Tibial artery (tissue), 4 donors: ENCODE data around the gene NCSTN.

ENCODE experiments used
- DNase-seq, 2 donors: peaks; one replicate each; pipeline ENCODE4 v3.0.0-alpha.2; 2019
- H3K27ac ChIP-seq, 2 donors: fragments of 200-600 bp; sonication (generic) in 1 of 2; 1 replicate in 1 of 2; 2 replicates in 1 of 2; pipeline ENCODE4 v1.5.1; 2018 to 2019; ENCODE audit warnings: mild to moderate bottlenecking in 1 of 2
- H3K27me3 ChIP-seq, 2 donors: fragments of 200-600 bp; sonication (generic) in 1 of 2; one replicate each; pipeline versions ENCODE4 v1.5.1 to v1.6.0; 2016 to 2019
- H3K36me3 ChIP-seq, 3 donors: fragments of 200-600 bp; sonication (generic) in 2 of 3; one replicate each; pipeline ENCODE4 v1.5.1; 2016 to 2019; ENCODE audit warnings: mild to moderate bottlenecking in 2 of 3
- H3K4me1 ChIP-seq, 4 donors: fragments of 200-600 bp; sonication (generic) in 2 of 4; 1 replicate in 3 of 4; 2 replicates in 1 of 4; pipeline ENCODE4 v1.5.1; 2016 to 2019
- H3K4me3 ChIP-seq, 2 donors: fragments of 200-600 bp; sonication (generic) in 1 of 2; 1 replicate in 1 of 2; 2 replicates in 1 of 2; pipeline ENCODE4 v1.5.1; 2018 to 2019; ENCODE audit warnings: mild to moderate bottlenecking in 2 of 2
- H3K9me3 ChIP-seq, 3 donors: fragments of 200-600 bp; sonication (generic) in 1 of 3; one replicate each; pipeline ENCODE4 v1.5.1; 2016 to 2019
- CTCF ChIP-seq, 2 experiments: fragments of 200-600 bp in 1 of 2; fragments of 450-650 bp in 1 of 2; IDR thresholded peaks; one replicate each; pipeline ENCODE4 v1.5.1; 2017 to 2019; ENCODE audit warnings: antibody characterized with exemption in 2 of 2, mild to moderate bottlenecking in 1 of 2, moderate library complexity in 1 of 2
- intact Hi-C: fragments of 100-400 bp; cut with DNase I; formaldehyde crosslinking; loops from one replicate; pipeline ENCODE4 v1.15.0; 2023; ENCODE audit warnings: low total_unique reads

NCSTN gene

GRCh38 chr1:160342953-160343869, at the start of gene NCSTN, which contains the start of gene COPA:
NCSTN (plus strand) TSS chr1:160343383; CDS start chr1:160343397, 14 bp downstream.
COPA (minus strand) TSS chr1:160343250; CDS start chr1:160343170, 80 bp downstream.
- intact Hi-C loops = no loop called here
- peak; percentile 94 to 95 for DNase-seq
- peak within 1 kb of the TSS; percentile 94 to 95 for H3K27ac ChIP-seq
- peaks cover 0 to 33% (median 23%) of the 10 kb centered on the region in 4 donors for H3K4me1 ChIP-seq
- no peaks in the 10 kb centered on the region for H3K9me3 ChIP-seq
- no peaks in the 10 kb centered on the region for H3K27me3 ChIP-seq
- TF ChIP-seq CTCF (IDR thresholded peaks at IDR 0.05) = no peak
- peaks cover 16 to 36% (median 17%) of the 10 kb centered on the region in 3 donors for H3K36me3 ChIP-seq
- H3K4me3 ChIP-seq = peak within 1 kb of the TSS; percentile 75 to 77

- TF ChIP-seq CTCF (IDR thresholded peaks at IDR 0.05) = no peak
- DNase-seq = no peak
- intact Hi-C loops = no loop called here
- no peaks in the 10 kb centered on the region for H3K27me3 ChIP-seq
- H3K4me1 ChIP-seq = no peaks in the 10 kb centered on the region
- H3K27ac ChIP-seq = no peak overlapping the region
- no peaks in the 10 kb centered on the region for H3K9me3 ChIP-seq
- no peak overlapping the region for H3K4me3 ChIP-seq
- H3K36me3 ChIP-seq = peaks cover 90 to 98% (median 94%) of the 10 kb centered on the region in 3 donors
These were observed 47.1 kb upstream of the NCSTN start for GRCh38 chr1:160296036-160296435.

- TF ChIP-seq CTCF (IDR thresholded peaks at IDR 0.05) = no peak
- peaks cover 75 to 96% (median 87%) of the 10 kb centered on the region in 3 donors for H3K36me3 ChIP-seq
- no peaks in the 10 kb centered on the region for H3K4me1 ChIP-seq
- intact Hi-C loops = no loop called here
- no peaks in the 10 kb centered on the region for H3K27me3 ChIP-seq
- no peak overlapping the region for H3K4me3 ChIP-seq
- no peaks in the 10 kb centered on the region for H3K9me3 ChIP-seq
- no peak for DNase-seq
- H3K27ac ChIP-seq = no peak overlapping the region
These were observed 43.0 kb upstream of the NCSTN start for GRCh38 chr1:160300173-160300572.

GRCh38 chr1:160307118-160307791, 35.9 kb upstream of the NCSTN start:
- intact Hi-C loops = no loop called here
- no peaks in the 10 kb centered on the region for H3K4me1 ChIP-seq
- TF ChIP-seq CTCF (IDR thresholded peaks at IDR 0.05) = no peak
- no peak overlapping the region for H3K27ac ChIP-seq
- no peak for DNase-seq
- H3K36me3 ChIP-seq = peaks cover 94 to 100% (median 96%) of the 10 kb centered on the region in 3 donors
- H3K9me3 ChIP-seq = no peaks in the 10 kb centered on the region
- no peaks in the 10 kb centered on the region for H3K27me3 ChIP-seq
- no peak overlapping the region for H3K4me3 ChIP-seq

- H3K9me3 ChIP-seq = no peaks in the 10 kb centered on the region
- H3K36me3 ChIP-seq = peaks cover 96 to 100% (median 100%) of the 10 kb centered on the region in 3 donors
- DNase-seq = no peak
- H3K27ac ChIP-seq = no peak overlapping the region
- no peaks in the 10 kb centered on the region for H3K4me1 ChIP-seq
- intact Hi-C loops = no loop called here
- no peaks in the 10 kb centered on the region for H3K27me3 ChIP-seq
- H3K4me3 ChIP-seq = no peak overlapping the region
- TF ChIP-seq CTCF (IDR thresholded peaks at IDR 0.05) = no peak
These were observed 34.6 kb upstream of the NCSTN start for GRCh38 chr1:160308451-160309184.
